IMR-90 (cell line): ENCODE measurements around the gene GRM5. TPM values are rescaled to one million over a fixed set of nuclear protein-coding genes. Genes with fewer than 3 reads are reported as not detected.

ENCODE experiments used
- ATAC-seq: fragments of 200-7000 bp; cut with Tn5 transposase; 2 replicates; pipeline ENCODE4 v1.9.1; 2020; ENCODE audit warnings: low read depth, mild to moderate bottlenecking, moderate library complexity
- BruUV-seq: library from RNA; stranded (reverse); fragments of 400-500 nt; replicated peaks from 2 replicates; lab custom pipeline; 2021; lab: Mats Ljungman, UMichigan
- CTCF ChIA-PET: fragments of 300-600 bp; formaldehyde crosslinking; extraction: SDS; loops from one replicate; lab custom pipeline; 2021; ENCODE audit warnings: antibody characterized with exemption; lab: Yijun Ruan, JAX
- POLR2A ChIA-PET: fragments of 300-600 bp; sonication (Branson Sonifier 250); formaldehyde crosslinking; loops from one replicate; lab custom pipeline; 2022; ENCODE audit warnings: antibody characterized with exemption; ENCODE audit not compliant: unreplicated experiment; lab: Charles Lee
- DNase-seq: peaks from one replicate; pipeline ENCODE4 v3.0.0; 2013
- H2AFZ ChIP-seq: replicated peaks from 2 replicates; pipeline ENCODE3; 2013; ENCODE audit warnings: low read length, mild to moderate bottlenecking; ENCODE audit not compliant: poor library complexity
- H2AK5ac ChIP-seq: 2 replicates; pipeline ENCODE4 v1.6.1; 2013; ENCODE audit warnings: low read depth, low read length, inconsistent platforms
- H2AK9ac ChIP-seq: replicated peaks from 2 replicates; pipeline ENCODE3; 2013; ENCODE audit warnings: mild to moderate bottlenecking, low read depth, low read length, moderate library complexity; ENCODE audit not compliant: poor library complexity
- H2BK120ac ChIP-seq: 2 replicates; pipeline ENCODE4 v1.6.1; 2013; ENCODE audit warnings: low read depth, low read length, inconsistent platforms
- H2BK15ac ChIP-seq: 3 replicates; pipeline ENCODE4 v1.6.1; 2013; ENCODE audit warnings: low read depth, low read length, inconsistent platforms
- H2BK20ac ChIP-seq: 2 replicates; pipeline ENCODE4 v1.6.1; 2013; ENCODE audit warnings: low read depth, mild to moderate bottlenecking, inconsistent platforms, low read length, moderate library complexity
- H2BK5ac ChIP-seq: 2 replicates; pipeline ENCODE4 v1.6.1; 2013; ENCODE audit warnings: mild to moderate bottlenecking, low read depth, low read length, inconsistent platforms; ENCODE audit not compliant: poor library complexity, severe bottlenecking
- H3K14ac ChIP-seq: replicated peaks from 2 replicates; pipeline ENCODE4 v1.6.1; 2013; ENCODE audit warnings: low read depth, low read length, inconsistent platforms
- H3K18ac ChIP-seq: 2 replicates; pipeline ENCODE4 v1.6.1; 2013; ENCODE audit warnings: low read depth, low read length, control low read depth
- H3K23ac ChIP-seq: 2 replicates; pipeline ENCODE4 v1.6.1; 2013; ENCODE audit warnings: low read depth, low read length, inconsistent platforms
- H3K27ac ChIP-seq: 2 replicates; pipeline ENCODE4 v1.5.1; 2013; ENCODE audit warnings: mild to moderate bottlenecking, control low read depth, low read length; ENCODE audit not compliant: insufficient read depth
- H3K27me3 ChIP-seq: 2 replicates; pipeline ENCODE4 v1.6.1; 2013; ENCODE audit warnings: low read length; ENCODE audit not compliant: control insufficient read depth, insufficient read depth
- H3K36me3 ChIP-seq: 2 replicates; pipeline ENCODE4 v1.6.1; 2013; ENCODE audit warnings: low read length, mixed read lengths; ENCODE audit not compliant: control insufficient read depth, insufficient read depth
- H3K4ac ChIP-seq: 2 replicates; pipeline ENCODE4 v1.6.1; 2013; ENCODE audit warnings: low read depth, low read length, inconsistent platforms
- H3K4me1 ChIP-seq: 2 replicates; pipeline ENCODE4 v1.6.1; 2013; ENCODE audit warnings: low read length, mixed read lengths; ENCODE audit not compliant: control insufficient read depth, insufficient read depth
- H3K4me2 ChIP-seq: 2 replicates; pipeline ENCODE4 v1.6.1; 2013; ENCODE audit warnings: low read depth, mild to moderate bottlenecking, control low read depth, low read length, moderate library complexity
- H3K4me3 ChIP-seq: 2 replicates; pipeline ENCODE4 v1.5.1; 2013; ENCODE audit warnings: low read depth, mild to moderate bottlenecking, control low read depth, low read length, moderate library complexity; ENCODE audit not compliant: insufficient read depth
- H3K56ac ChIP-seq: 2 replicates; pipeline ENCODE4 v1.6.1; 2013; ENCODE audit warnings: low read length, inconsistent platforms; ENCODE audit not compliant: insufficient read depth; ENCODE audit errors: extremely low read depth
- H3K79me1 ChIP-seq, 2 experiments: 2 replicates each; pipeline ENCODE4 v1.6.1; 2013; ENCODE audit warnings: low read length in 2 of 2, inconsistent platforms in 1 of 2, low read depth in 1 of 2
- H3K9ac ChIP-seq: 2 replicates; pipeline ENCODE4 v1.6.1; 2013; ENCODE audit warnings: low read depth, low read length, control low read depth
- H3K9me1 ChIP-seq: 2 replicates; pipeline ENCODE4 v1.6.1; 2013; ENCODE audit warnings: low read length, inconsistent platforms; ENCODE audit not compliant: insufficient read depth
- H3K9me3 ChIP-seq: 2 replicates; pipeline ENCODE4 v1.6.1; 2013; ENCODE audit warnings: low read length; ENCODE audit not compliant: control insufficient read depth, insufficient read depth
- H4K20me1 ChIP-seq: 2 replicates; pipeline ENCODE4 v1.6.1; 2013; ENCODE audit warnings: low read length, inconsistent platforms; ENCODE audit not compliant: insufficient read depth
- H4K5ac ChIP-seq: 2 replicates; pipeline ENCODE4 v1.6.1; 2013; ENCODE audit warnings: mild to moderate bottlenecking, low read depth, low read length, control low read depth
- H4K8ac ChIP-seq, 2 experiments: 2 replicates each; pipeline ENCODE4 v1.6.1; 2013; ENCODE audit warnings: low read depth in 2 of 2, low read length in 2 of 2, control low read depth in 1 of 2, inconsistent platforms in 1 of 2
- H4K91ac ChIP-seq: 2 replicates; pipeline ENCODE4 v1.6.1; 2013; ENCODE audit warnings: low read depth, low read length, inconsistent platforms; ENCODE audit not compliant: insufficient read depth
- BHLHE40 ChIP-seq: fragments of 150-350 bp; IDR thresholded peaks from 2 replicates; pipeline ENCODE4 v1.6.1; 2016; ENCODE audit warnings: mild to moderate bottlenecking, low read depth, low read length
- CEBPB ChIP-seq: IDR thresholded peaks from 2 replicates; pipeline ENCODE4 v1.6.1; 2012; ENCODE audit warnings: low read depth, low read length, improper control_type of control experiment
- CHD1 ChIP-seq: IDR thresholded peaks from 2 replicates; pipeline ENCODE4 v1.6.1; 2012; ENCODE audit warnings: low read depth, low read length, improper control_type of control experiment
- ELK1 ChIP-seq: fragments of 150-350 bp; IDR thresholded peaks from 2 replicates; pipeline ENCODE4 v1.6.1; 2016; ENCODE audit warnings: low read depth, mild to moderate bottlenecking, low read length, moderate library complexity, borderline replicate concordance
- FOS ChIP-seq: fragments of 150-350 bp; IDR thresholded peaks from 2 replicates; pipeline ENCODE4 v1.6.1; 2016; ENCODE audit warnings: low read depth, low read length
- MAFK ChIP-seq: IDR thresholded peaks from 2 replicates; pipeline ENCODE4 v1.6.1; 2012; ENCODE audit warnings: low read depth, low read length, improper control_type of control experiment
- MAZ ChIP-seq: IDR thresholded peaks from 2 replicates; pipeline ENCODE4 v1.6.1; 2012; ENCODE audit warnings: low read depth, mild to moderate bottlenecking, low read length, improper control_type of control experiment, moderate library complexity, borderline replicate concordance
- MXI1 ChIP-seq: IDR thresholded peaks from 2 replicates; pipeline ENCODE4 v1.6.1; 2012; ENCODE audit warnings: low read depth, mild to moderate bottlenecking, low read length, moderate library complexity, borderline replicate concordance
- NFE2L2 ChIP-seq: fragments of 150-350 bp; IDR thresholded peaks from 2 replicates; pipeline ENCODE4 v1.6.1; 2016; ENCODE audit warnings: low read depth, mild to moderate bottlenecking, low read length
- POLR2A ChIP-seq: IDR thresholded peaks from 2 replicates; pipeline ENCODE4 v1.6.1; 2012; ENCODE audit warnings: mild to moderate bottlenecking, low read depth, low read length
- RAD21 ChIP-seq: IDR thresholded peaks from 2 replicates; pipeline ENCODE4 v1.6.1; 2012; ENCODE audit warnings: low read length, improper control_type of control experiment
- RFX5 ChIP-seq: IDR thresholded peaks from 2 replicates; pipeline ENCODE4 v1.8.0; 2012; ENCODE audit warnings: low read depth, mild to moderate bottlenecking, low read length, moderate library complexity
- SMC3 ChIP-seq: fragments of 150-350 bp; IDR thresholded peaks from 2 replicates; pipeline ENCODE4 v1.6.1; 2016; ENCODE audit warnings: low read depth, mild to moderate bottlenecking, antibody characterized with exemption, low read length, moderate library complexity
- WGBS, 2 experiments: methylation state at CpG; one replicate each; pipeline versions ENCODE4 v1.1.5 to v1.1.7; 2013; ENCODE audit warnings: missing lambda C conversion rate in 2 of 2; ENCODE audit not compliant: insufficient read length in 1 of 2; ENCODE audit errors: extremely low coverage in 2 of 2; 5-methylcytosine and 5-hydroxymethylcytosine counted together
- dilution Hi-C: fragments of 300-500 bp; cut with HindIII; formaldehyde crosslinking; loops from one replicate; pipeline ENCODE4 v1.14.3; 2018; ENCODE audit warnings: low sequenced_read_pairs; ENCODE audit not compliant: unreplicated experiment
- in situ Hi-C: fragments of 300-500 bp; cut with MboI; formaldehyde crosslinking; loops from 3 replicates; pipeline ENCODE4 v1.14.3; 2019; ENCODE audit warnings: low sequenced_read_pairs, inconsistent platforms, mixed read lengths
- intact Hi-C: fragments of 100-400 bp; cut with micrococcal nuclease; formaldehyde crosslinking; loops from 2 replicates; pipeline ENCODE4 v1.10.0; 2022
- polyA plus RNA-seq, 3 experiments: library from polyadenylated mRNA; depleted of rRNA; stranded (reverse); fragments of >200 nt; gene quantifications; 2 replicates each; pipeline ENCODE4 v1.2.3, GENCODE V29; 2012; ENCODE audit warnings: low replicate concordance in 1 of 3
- total RNA-seq: library from RNA; depleted of rRNA; stranded (reverse); fragments of >200 nt; gene quantifications from 2 replicates; pipeline ENCODE4 v1.2.3, GENCODE V29; 2012

Gene GRM5
- total and polyA plus RNA-seq, 2 of the 4 experiments (the other 2 are of a cell fraction) = under 0.01 TPM

- no peak overlapping the region for H3K23ac ChIP-seq
- H3K4me3 ChIP-seq = no peak overlapping the region
- no peak overlapping the region for H3K9ac ChIP-seq
- CTCF ChIA-PET = interaction anchor here (0.6 kb wide), 1 partner anchor 215 kb away, joined by 4 read pairs; no protein-coding TSS in a partner anchor
- no peak overlapping the region for H2BK15ac ChIP-seq
- no peak overlapping the region for H2AK5ac ChIP-seq
- WGBS, 2 experiments = no CpG with 5 or more reads among the region's 1 CpG
- no peak overlapping the region for H2AK9ac ChIP-seq
- no peak overlapping the region for H3K18ac ChIP-seq
- H3K4me1 ChIP-seq = peaks cover 3% of the 10 kb centered on the region
- H4K5ac ChIP-seq = no peak overlapping the region
- no peak overlapping the region for H3K14ac ChIP-seq
- no peaks in the 10 kb centered on the region for H3K79me1 ChIP-seq
- in situ Hi-C loops (no loop called here), dilution Hi-C loops (no loop called here), intact Hi-C loops (no loop called here)
- no peak overlapping the region for H4K8ac ChIP-seq
- no peak overlapping the region for H2BK120ac ChIP-seq
- POLR2A ChIA-PET = no interaction called here
- no peaks in the 10 kb centered on the region for H3K9me3 ChIP-seq
- H3K56ac ChIP-seq = no peak overlapping the region
- H3K4ac ChIP-seq = no peak overlapping the region
- H3K4me2 ChIP-seq = no peak overlapping the region
- H2BK5ac ChIP-seq = no peak overlapping the region
- H4K20me1 ChIP-seq = no peaks in the 10 kb centered on the region
- no peaks in the 10 kb centered on the region for H3K27me3 ChIP-seq
- no peak for DNase-seq
- no peak for TF ChIP-seq CHD1
- no peak for TF ChIP-seq NFE2L2
- TF ChIP-seq MAZ = no peak
- no peak for TF ChIP-seq RAD21
- TF ChIP-seq MAFK = no peak
- TF ChIP-seq FOS = no peak
- no peak for TF ChIP-seq BHLHE40
- no peak for TF ChIP-seq RFX5
- no peak for TF ChIP-seq SMC3
- TF ChIP-seq CEBPB = no peak
- no peak for TF ChIP-seq ELK1
- no peak for TF ChIP-seq POLR2A
- TF ChIP-seq MXI1 = no peak
- no peaks in the 10 kb centered on the region for H3K36me3 ChIP-seq
- no peak for ATAC-seq
- H3K9me1 ChIP-seq = no peaks in the 10 kb centered on the region
- no peak overlapping the region for H2AFZ ChIP-seq
- no TSS peak for BruUV-seq
- no peak overlapping the region for H2BK20ac ChIP-seq
- no peak overlapping the region for H3K27ac ChIP-seq
- H4K91ac ChIP-seq = no peak overlapping the region
These were observed 446.7 kb downstream of the GRM5 start for GRCh38 chr11:88619071-88619425.
